GM13977 (cell line): ENCODE results near the gene PCBP3.

Experiments used
- DNase-seq: peaks from one replicate; pipeline ENCODE4 v3.0.0; 2012; ENCODE audit warnings: low spot score
- CTCF ChIP-seq: IDR thresholded peaks from 2 replicates; pipeline ENCODE4 v1.5.1; 2012; ENCODE audit warnings: mild to moderate bottlenecking, control low read depth; ENCODE audit not compliant: insufficient read depth; ENCODE audit errors: extremely low read depth, missing control alignments
- in situ Hi-C: fragments of 300-500 bp; cut with MboI; formaldehyde crosslinking; loops from one replicate; pipeline ENCODE4 v1.12.0; 2022; ENCODE audit warnings: low sequenced_read_pairs, low pct_unique_long_range_greater_than_20kb, mixed read lengths, inconsistent platforms; ENCODE audit not compliant: unreplicated experiment

The PCBP3 gene

GRCh38 chr21:45859762-45860357 lies 216.3 kb downstream of the PCBP3 start:
- DNase-seq: no peak
- no peak for TF ChIP-seq CTCF
- in situ Hi-C loops: no loop called here

GRCh38 chr21:45860493-45861155 lies 217.1 kb downstream of the PCBP3 start:
- DNase-seq: no peak
- in situ Hi-C loops: no loop called here
- TF ChIP-seq CTCF: no peak

- in situ Hi-C loops: no loop called here
- TF ChIP-seq CTCF: no peak
- DNase-seq: no peak
Observed at GRCh38 chr21:45861156-45861870, 217.8 kb downstream of the PCBP3 start.

- DNase-seq: no peak
- in situ Hi-C loops: no loop called here
- no peak for TF ChIP-seq CTCF
Observed at GRCh38 chr21:45862543-45863207, 219.2 kb downstream of the PCBP3 start.

- TF ChIP-seq CTCF: no peak
- in situ Hi-C loops: no loop called here
- no peak for DNase-seq
Observed at GRCh38 chr21:45863267-45863666, 219.7 kb downstream of the PCBP3 start.

GRCh38 chr21:45863751-45864150 lies 220.2 kb downstream of the PCBP3 start:
- in situ Hi-C loops: no loop called here
- TF ChIP-seq CTCF: no peak
- DNase-seq: no peak
